ENCODE data around the gene EID1.

DNA sequence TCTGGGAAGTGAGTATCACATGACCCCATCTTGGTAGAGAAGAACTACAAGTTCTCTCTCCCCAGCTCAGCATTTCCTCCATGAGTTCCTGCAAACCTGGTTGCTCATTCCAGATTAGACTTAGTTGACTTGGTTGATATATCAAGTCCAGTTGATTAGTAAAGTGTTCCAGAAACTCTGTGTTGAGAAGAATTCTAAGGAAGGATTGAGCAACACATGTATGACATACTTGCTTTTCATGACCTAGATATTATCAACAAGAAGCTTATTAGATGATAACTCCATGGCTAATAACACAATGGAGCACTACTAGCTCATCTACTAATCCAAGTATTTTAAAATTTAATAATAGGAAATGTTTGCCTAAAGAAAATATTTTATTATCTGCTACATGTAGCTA, 6.4 kb upstream of the EID1 start:
- TF ChIP-seq, protein P1, sequence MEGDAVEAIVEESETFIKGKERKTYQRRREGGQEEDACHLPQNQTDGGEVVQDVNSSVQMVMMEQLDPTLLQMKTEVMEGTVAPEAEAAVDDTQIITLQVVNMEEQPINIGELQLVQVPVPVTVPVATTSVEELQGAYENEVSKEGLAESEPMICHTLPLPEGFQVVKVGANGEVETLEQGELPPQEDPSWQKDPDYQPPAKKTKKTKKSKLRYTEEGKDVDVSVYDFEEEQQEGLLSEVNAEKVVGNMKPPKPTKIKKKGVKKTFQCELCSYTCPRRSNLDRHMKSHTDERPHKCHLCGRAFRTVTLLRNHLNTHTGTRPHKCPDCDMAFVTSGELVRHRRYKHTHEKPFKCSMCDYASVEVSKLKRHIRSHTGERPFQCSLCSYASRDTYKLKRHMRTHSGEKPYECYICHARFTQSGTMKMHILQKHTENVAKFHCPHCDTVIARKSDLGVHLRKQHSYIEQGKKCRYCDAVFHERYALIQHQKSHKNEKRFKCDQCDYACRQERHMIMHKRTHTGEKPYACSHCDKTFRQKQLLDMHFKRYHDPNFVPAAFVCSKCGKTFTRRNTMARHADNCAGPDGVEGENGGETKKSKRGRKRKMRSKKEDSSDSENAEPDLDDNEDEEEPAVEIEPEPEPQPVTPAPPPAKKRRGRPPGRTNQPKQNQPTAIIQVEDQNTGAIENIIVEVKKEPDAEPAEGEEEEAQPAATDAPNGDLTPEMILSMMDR (IDR thresholded peaks at IDR 0.05; ENCODE audit: low read length) = no peak
- TF ChIP-seq EZH2 (IDR thresholded peaks at IDR 0.05; ENCODE audit: borderline replicate concordance, low read length) = no peak

Data from OCI-LY1 (cell line).